ENCODE measurements around the gene MET.

DNA sequence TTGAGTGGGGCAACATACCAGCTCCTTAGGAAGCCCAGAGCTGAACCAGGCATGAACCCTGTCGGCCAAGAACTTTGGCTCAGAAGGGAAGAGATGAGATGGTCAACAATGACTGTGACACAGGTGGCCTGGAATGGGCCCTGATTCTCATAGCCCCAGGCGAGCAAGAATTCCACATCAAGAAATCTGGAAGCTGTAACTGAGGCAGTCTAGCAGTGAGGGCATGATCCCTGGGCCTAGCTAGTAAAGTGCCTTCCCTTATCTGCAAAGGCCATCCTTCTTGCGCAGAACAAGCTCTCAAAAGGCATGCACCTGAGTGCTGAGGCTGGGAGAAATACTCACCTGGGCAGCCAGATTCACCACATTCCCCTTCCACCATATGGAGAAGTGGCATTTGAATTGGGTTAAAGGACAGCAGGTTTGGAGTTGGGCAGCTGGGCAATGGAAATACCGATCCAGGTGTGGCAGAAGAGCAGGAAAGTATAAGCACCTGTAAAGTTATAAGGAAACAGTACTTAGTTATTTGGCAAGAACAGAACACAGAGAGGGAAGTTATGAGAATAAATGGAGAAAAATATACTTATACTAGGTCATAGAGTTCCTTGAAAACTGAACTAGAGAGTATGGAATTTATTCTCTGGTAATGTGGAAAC is 111.8 kb downstream of the MET start:
- TF ChIP-seq YY1 (IDR thresholded peaks at IDR 0.05; ENCODE audit: low read depth, low read length) = no peak
- no peak for TF ChIP-seq POLR2A (IDR thresholded peaks at IDR 0.05; ENCODE audit: control extremely low read depth in 1 of 2, low read depth in 2 of 2, low read length in 2 of 2)
- TF ChIP-seq GABPA (IDR thresholded peaks at IDR 0.05; ENCODE audit: borderline replicate concordance, insufficient read depth, low read length) = no peak
- TF ChIP-seq, protein P1, sequence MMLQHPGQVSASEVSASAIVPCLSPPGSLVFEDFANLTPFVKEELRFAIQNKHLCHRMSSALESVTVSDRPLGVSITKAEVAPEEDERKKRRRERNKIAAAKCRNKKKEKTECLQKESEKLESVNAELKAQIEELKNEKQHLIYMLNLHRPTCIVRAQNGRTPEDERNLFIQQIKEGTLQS (IDR thresholded peaks at IDR 0.05; ENCODE audit: insufficient read depth, low read depth, low read length) = no peak
- TF ChIP-seq MAX (IDR thresholded peaks at IDR 0.05) = no peak
- no peak for TF ChIP-seq CTCF (IDR thresholded peaks at IDR 0.05; ENCODE audit: control extremely low read depth in 1 of 3, insufficient read depth in 1 of 3, low read depth in 1 of 3, low read length in 3 of 3)
- TF ChIP-seq HDAC6 (IDR thresholded peaks at IDR 0.05; ENCODE audit: low read depth, low read length) = no peak
- TF ChIP-seq EZH2 (IDR thresholded peaks at IDR 0.05; ENCODE audit: low read depth, low read length, severe bottlenecking) = no peak
- no peak for TF ChIP-seq USF2 (IDR thresholded peaks at IDR 0.05; ENCODE audit: low read length)
- no peak for TF ChIP-seq RAD21 (IDR thresholded peaks at IDR 0.05 in 1 of 2, conservative IDR thresholded peaks at IDR 0.05 in 1 of 2; ENCODE audit: low read depth in 2 of 2, low read length in 2 of 2)
- no peak for TF ChIP-seq TEAD4 (IDR thresholded peaks at IDR 0.05; ENCODE audit: low read depth, low read length)
- TF ChIP-seq CREB1 (IDR thresholded peaks at IDR 0.05) = no peak
